GM21381 (cell line): ENCODE measurements around the gene LEMD2.

Source experiments
- ATAC-seq: cut with Tn5 transposase; IDR thresholded peaks from one replicate; pipeline ENCODE4 v1.9.1; 2021; ENCODE audit warnings: mild to moderate bottlenecking, moderate library complexity; ENCODE audit not compliant: unreplicated experiment

The LEMD2 gene

GRCh38 chr6:33777398-33778388, 11.2 kb downstream of the LEMD2 start:
- ATAC-seq = no peak

- ATAC-seq = no peak
Measured at GRCh38 chr6:33776764-33777163, 12.2 kb downstream of the LEMD2 start.

- no peak for ATAC-seq
Measured at GRCh38 chr6:33776186-33776585, 12.7 kb downstream of the LEMD2 start.

GRCh38 chr6:33774774-33775173, 14.2 kb downstream of the LEMD2 start:
- ATAC-seq = no peak

GRCh38 chr6:33772902-33773472, 15.9 kb downstream of the LEMD2 start:
- no peak for ATAC-seq

- no peak for ATAC-seq
Measured at GRCh38 chr6:33772082-33772830, 16.7 kb downstream of the LEMD2 start.

- no peak for ATAC-seq
Measured at GRCh38 chr6:33771146-33772081, 17.5 kb downstream of the LEMD2 start.

GRCh38 chr6:33770833-33771145, 18.1 kb downstream of the LEMD2 start:
- no peak for ATAC-seq

GRCh38 chr6:33770124-33770832, 18.7 kb downstream of the LEMD2 start:
- ATAC-seq = no peak

- no peak for ATAC-seq
Measured at GRCh38 chr6:33769248-33769821, 19.6 kb downstream of the LEMD2 start.

GRCh38 chr6:33768644-33769120, 20.2 kb downstream of the LEMD2 start:
- ATAC-seq = no peak

- no peak for ATAC-seq
Measured at GRCh38 chr6:33766921-33767907, 21.7 kb downstream of the LEMD2 start.

- ATAC-seq = no peak
Measured at GRCh38 chr6:33765368-33765767, 23.6 kb downstream of the LEMD2 start.

GRCh38 chr6:33764036-33764435, 24.9 kb downstream of the LEMD2 start:
- ATAC-seq = no peak

GRCh38 chr6:33763483-33763882, 25.4 kb downstream of the LEMD2 start:
- no peak for ATAC-seq

- no peak for ATAC-seq
Measured at GRCh38 chr6:33762713-33763112, 26.2 kb downstream of the LEMD2 start.

GRCh38 chr6:33761922-33762629, 26.9 kb downstream of the LEMD2 start:
- no peak for ATAC-seq

- ATAC-seq = no peak
Measured at GRCh38 chr6:33761581-33761921, 27.4 kb downstream of the LEMD2 start.
